NCI-H1105 (cell line): ENCODE data around the gene RBM39.
A peak's percentile ranks its signal among the peaks of the same experiment; 100 is the strongest.
"Not testable (repeated sequence)": the region's sequence is repeated elsewhere in the genome, so short reads cannot be mapped to it uniquely, and the experiment has no call there.

Experiments used
- DNase-seq: peaks from one replicate; lab custom pipeline; 2025; lab: John Stamatoyannopoulos, UW

The RBM39 gene

DNA sequence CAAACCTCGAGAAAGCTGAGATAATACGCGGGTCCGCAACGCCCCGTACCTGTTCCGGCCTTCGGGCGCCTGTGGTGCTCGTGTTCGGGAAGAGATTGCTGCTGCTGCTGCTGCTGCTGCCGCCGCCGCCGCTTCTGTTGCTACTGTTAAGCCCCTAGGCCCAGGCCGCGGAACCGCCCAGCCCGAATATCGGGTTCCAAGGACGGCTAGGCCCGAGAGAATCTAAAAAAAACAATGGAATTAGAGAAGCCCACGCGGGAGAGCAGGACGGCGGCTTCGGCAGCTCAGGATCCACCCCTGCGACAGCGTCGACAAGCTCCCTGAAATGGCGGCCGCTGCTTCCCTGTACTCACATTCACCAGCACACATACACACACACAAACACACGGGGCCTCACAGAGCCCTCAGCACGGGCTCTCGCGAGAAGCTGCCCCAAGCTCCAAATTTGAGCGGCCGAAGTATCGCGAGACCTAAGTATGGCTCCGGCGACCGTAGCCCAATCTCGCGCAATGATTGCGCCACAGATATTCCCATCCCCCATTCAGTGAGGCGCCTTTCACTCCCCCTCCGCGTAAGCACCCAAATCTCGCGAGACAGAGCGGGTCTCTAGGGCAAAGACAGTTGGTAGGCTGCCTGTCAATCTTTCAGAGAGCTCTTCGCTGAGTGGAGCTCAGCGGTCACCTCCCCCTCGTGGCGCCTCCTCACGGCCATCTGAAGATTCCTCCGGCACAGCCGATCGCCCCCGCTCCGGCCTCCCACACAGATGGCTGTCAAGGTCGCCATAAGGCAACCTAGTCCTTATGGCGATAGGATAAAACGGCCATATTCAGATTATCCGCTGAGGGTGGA lies at the start of gene RBM39:
Gene RBM39 (minus strand): TSS at position 369 of the 849 bp plus-strand sequence. CDS start 1,386 bp downstream, outside the sequence.
- peak; percentile 100 for DNase-seq

DNA sequence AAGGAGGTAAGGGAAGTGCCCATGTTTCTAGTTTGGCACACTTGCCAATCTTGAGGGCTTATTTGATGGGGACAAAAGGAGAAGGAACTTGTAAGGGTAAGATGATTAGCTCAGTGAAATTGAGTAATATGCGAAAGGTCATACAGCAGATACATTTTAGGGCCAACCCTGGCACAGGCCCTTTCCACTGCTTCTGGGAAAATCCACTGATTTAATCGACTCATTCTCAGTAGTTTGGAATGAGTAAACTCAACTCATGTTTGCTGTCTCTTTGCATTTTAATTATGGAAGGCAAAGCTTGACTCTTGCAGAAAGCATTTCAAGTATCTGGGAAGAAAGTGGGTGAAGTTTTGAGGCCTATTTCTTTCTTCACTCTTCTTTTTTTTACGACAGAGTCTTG lies 49.8 kb upstream of the RBM39 start:
- DNase-seq: no peak

DNA sequence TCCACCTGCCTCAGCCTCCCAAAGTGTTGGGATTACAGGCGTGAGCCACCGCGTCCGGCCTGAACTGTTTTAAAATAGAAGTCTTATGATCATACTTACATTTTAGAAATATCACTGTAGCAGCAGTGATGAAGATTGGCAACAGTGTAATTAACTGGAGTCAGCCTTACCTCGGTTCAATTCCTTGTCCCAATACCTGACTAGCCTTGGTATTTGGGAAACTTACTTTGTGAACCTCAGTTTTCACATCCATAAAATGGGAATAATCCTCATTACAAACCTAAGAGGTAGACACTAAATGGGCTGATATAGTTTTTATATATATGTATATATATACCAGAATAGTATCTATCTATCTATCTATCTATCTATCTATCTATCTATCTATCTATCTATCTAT lies 49.0 kb upstream of the RBM39 start:
- DNase-seq: no peak

DNA sequence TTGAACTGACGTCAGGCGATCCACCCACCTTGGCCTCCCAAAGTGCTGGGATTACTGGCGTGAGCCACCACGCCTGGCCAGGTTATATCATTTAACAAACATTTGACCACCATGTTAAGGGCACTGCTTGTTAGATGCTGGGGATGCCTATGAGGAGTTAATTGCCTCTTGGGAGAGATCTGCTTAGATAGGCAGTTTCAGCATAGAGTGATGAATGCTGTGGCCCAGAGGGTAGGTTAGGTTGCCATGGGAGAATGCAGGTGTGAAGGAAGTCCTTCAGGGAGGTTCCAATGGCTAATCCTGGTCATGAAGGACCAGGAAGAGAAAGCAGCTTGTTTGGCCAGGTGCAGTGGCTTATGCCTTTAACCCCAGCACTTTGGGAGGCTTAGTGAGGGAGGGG lies 46.7 kb upstream of the RBM39 start:
- DNase-seq: no peak

DNA sequence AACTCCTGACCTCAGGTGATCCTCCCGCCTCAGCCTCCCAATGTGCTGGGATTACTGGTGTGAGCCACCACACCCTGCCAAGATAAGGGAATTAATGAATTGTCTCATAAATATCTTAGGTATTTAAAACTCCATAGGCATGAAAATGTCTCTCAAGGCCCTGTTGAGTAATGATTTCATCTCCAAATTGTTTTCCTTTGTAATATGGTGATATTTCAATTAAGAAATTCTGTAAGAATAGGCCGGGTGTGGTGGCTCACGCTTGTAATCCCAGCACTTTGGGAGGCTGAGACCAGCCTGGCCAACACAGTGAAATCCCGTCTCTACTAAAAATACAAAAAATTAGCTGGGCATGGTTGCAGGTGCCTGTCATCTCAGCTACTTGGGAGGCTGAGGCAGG lies 43.5 kb upstream of the RBM39 start:
- not testable (repeated sequence) for DNase-seq

GRCh38 chr20:35783811-35784210 lies 41.8 kb upstream of the RBM39 start:
- DNase-seq: not testable (repeated sequence)

DNA sequence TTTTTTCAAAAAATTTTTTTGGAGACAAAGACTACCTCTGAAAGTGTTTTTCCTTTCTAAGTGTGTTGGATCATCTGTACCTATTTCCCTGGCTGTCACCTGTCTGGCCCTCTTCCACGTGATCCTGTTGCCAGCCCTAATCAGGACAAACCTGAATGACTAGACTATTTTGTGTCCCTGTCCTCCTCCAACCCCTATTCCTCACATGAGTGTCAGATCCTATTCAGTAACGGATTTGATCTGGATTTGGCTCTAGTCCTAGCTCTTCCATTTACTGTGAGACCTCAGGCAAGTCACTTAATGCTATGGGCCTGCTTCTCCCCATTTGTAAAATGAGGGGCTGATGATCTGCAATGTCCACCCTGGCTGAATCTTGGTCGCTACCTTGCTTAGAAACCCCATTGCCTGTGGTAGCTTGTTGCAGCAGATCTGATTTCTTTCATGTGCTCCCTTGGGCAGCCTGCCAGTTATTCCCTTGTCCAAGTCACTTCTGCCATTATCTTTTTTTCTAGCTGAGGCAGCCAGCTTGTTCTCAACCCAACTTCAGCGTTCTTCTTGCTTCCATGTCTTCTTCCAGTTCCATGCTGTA lies 34.5 kb upstream of the RBM39 start:
- peak; percentile 53 for DNase-seq

DNA sequence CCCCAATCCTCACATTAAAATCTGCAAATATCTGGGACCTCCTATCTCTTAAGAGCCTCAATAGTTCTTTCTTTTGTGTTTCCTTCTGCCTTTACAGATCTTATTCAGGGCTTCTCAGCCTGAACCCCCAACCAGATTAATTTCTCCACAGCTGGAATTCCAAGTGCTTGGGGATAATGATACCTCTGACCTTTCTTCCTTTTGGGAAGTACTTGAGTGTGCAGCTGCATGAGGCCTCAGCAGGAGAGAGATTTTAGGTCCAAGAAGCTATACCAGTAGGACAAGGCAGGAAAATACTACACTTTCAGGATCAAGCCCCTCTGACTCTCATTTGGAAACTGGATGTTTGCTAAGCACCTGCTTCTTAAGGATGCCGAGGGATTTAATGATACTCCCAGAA lies 32.3 kb upstream of the RBM39 start:
- no peak for DNase-seq

- DNase-seq: no peak
Measured at GRCh38 chr20:35773154-35773751, 31.2 kb upstream of the RBM39 start.

DNA sequence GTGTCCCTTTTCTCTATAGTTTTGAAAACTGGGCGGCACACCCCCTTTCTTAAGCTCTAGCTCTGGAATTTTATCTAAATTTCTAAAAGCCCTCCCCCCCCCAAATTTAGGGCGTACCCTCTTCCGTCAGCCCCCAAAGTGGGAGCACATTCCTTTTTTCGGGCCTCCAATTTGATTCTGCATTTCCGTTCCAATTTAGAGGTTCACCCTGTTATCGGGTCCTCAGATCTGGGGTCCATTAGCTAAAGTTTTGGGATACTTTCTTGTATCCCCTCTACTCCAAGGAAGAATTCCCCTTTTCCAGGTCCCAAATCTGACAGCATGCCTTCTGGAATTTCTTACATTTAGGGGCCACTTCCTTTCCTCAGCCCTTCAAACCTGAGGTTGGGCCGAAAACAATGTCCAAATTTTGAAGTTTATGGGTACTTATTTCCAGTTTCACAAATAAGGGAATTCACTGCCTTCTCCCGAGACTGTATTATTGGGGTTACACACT lies 30.6 kb upstream of the RBM39 start:
- no peak for DNase-seq

DNA sequence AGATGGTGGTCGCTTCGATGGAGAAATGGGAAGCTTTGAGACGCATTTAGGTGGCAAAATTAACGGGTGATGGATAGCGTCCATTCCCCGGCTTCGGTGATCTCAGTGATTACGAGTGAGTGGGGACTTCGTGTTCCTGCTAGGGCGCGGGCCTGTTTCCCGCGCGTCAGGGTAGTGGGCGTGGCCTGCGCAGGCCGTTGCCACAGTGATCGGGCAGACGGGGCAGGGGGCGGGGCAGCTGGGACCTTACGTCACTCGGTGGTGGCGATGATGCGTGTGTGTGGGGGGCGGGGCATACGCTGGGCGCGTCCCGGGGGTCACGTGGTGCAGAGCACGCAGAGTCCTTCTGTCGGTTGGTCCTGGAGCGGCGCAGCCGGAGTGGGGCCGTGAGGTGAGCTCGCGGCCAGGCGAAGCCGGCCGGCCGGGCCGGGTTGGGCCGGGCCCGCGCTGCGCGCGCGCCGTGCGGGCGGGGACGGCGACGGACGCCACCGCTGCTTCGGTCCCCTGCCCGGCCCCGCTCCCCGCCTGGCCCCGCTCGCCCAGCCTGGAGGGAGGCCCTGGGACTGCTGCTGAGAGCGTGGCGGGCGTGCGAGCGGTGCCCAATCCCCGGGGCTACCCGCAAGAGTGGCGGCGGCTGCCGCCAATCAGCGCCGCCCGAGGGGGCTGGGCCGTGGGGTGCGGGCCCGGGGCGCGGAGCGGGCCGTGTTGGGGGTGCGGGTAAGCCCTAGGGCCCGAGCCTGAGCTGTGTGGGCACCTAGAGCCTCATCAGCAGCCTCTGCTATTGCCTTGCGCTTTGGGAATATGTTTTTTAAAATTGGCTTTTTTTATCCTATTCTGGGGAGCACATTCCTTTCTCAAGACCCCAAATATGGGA lies 29.9 kb upstream of the RBM39 start, which contains the start of gene PHF20:
Gene PHF20 (plus strand): TSS at position 327 of the 874 bp plus-strand sequence. CDS start 29,508 bp downstream, outside the sequence.
- DNase-seq: peak; percentile 97

DNA sequence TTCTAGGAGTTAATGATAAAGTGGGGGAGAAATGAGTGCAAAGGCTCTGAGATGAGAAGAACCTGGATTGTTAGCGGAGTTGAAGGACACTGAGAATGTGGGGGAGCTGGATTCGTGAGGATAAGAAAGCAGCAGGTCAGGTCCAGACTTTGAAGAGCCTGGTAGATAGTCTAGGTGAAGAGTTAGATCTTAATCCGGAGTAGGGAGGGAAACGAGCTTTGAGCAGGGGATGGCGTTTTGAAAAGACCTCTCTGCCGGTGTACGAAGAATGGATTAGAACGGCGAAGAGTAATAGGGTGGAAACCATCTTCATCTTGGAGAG lies 29.3 kb upstream of the RBM39 start:
- no peak for DNase-seq

GRCh38 chr20:35768731-35769664 lies 26.9 kb upstream of the RBM39 start:
- peak; percentile 6 for DNase-seq

GRCh38 chr20:35767683-35768481 lies 25.8 kb upstream of the RBM39 start:
- DNase-seq: no peak

- no peak for DNase-seq
Measured at GRCh38 chr20:35766843-35767242, 24.8 kb upstream of the RBM39 start.

GRCh38 chr20:35764936-35765335 lies 22.9 kb upstream of the RBM39 start:
- DNase-seq: not testable (repeated sequence)

DNA sequence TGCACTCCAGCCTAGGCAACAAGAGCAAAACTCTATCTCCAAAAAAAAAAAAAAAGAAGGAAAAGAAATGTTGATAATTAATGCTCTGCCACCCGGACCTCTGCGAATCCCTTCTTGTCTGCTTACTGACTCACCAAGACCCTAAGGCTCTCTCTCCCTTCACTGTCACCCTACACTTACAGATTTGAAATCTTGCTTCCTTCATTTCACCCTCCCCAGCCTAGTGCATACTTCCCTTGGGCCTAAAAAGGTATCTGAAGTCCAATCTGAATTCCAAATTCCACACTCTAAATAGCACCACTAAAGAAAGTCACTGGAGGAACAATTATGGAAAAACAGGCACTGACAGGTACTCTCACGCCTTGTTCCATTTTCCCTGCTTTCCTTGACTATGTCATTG lies 20.4 kb upstream of the RBM39 start:
- DNase-seq: no peak

GRCh38 chr20:35761548-35761947 lies 19.5 kb upstream of the RBM39 start:
- DNase-seq: not testable (repeated sequence)

DNA sequence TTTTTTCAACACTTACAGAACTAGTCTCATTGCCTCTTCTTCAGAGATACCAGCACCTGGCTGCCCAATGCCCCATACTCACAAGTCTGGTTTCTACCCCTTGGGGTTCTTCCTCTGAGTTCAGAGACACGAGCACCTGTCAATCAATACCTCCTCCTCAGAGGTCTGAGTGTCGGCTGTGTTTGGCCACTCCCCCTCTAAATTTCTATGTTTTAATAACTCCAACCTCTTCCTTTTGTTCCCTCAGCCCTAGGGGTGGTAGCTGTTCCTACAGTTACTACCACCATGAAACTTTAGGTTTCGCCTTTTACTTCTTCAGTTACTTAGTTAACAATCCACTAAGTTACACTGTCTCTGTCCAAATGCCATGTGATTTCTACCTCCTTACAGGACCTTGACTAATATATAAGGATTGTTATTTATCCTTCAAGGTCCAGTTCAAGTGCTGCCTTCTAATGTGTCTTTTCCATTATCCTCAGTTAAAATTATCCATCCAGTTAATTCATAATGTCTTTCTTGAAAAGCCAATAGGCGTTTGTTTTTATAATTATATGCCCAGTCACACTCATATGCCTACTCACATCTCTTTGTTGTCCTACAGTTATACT lies 15.1 kb upstream of the RBM39 start:
- DNase-seq: no peak

GRCh38 chr20:35756404-35756803 lies 14.3 kb upstream of the RBM39 start:
- no peak for DNase-seq
